Breast epithelium (tissue), 4 donors: ENCODE data around the gene SNAPC2. TPM values are rescaled to one million over a fixed set of nuclear protein-coding genes. Genes with fewer than 3 reads are reported as not detected.

ENCODE experiments used
- DNase-seq, 2 donors: peaks; one replicate each; pipeline ENCODE4 v3.0.0-alpha.2; 2019; ENCODE audit warnings: low spot score in 2 of 2
- H3K27ac ChIP-seq, 2 donors: fragments of 200-600 bp; sonication (generic) in 1 of 2; one replicate each; pipeline ENCODE4 v1.5.1; 2016 to 2019; ENCODE audit warnings: mild to moderate bottlenecking in 1 of 2
- H3K27me3 ChIP-seq, 2 donors: fragments of 200-600 bp; sonication (generic) in 1 of 2; one replicate each; pipeline versions ENCODE4 v1.5.1 to v1.6.0; 2017 to 2019; ENCODE audit warnings: control low read depth in 1 of 2, mild to moderate bottlenecking in 1 of 2
- H3K36me3 ChIP-seq: fragments of 200-600 bp; one replicate; pipeline ENCODE4 v1.5.1; 2019
- H3K4me1 ChIP-seq, 2 donors: fragments of 200-600 bp; sonication (generic); one replicate each; pipeline ENCODE4 v1.5.1; 2016 to 2019; ENCODE audit warnings: control low read depth in 1 of 2
- H3K4me3 ChIP-seq, 3 donors: fragments of 200-600 bp; sonication (generic); 1 replicate in 2 of 3; 2 replicates in 1 of 3; pipeline ENCODE4 v1.5.1; 2016 to 2019; ENCODE audit warnings: mild to moderate bottlenecking in 3 of 3, moderate library complexity in 2 of 3
- H3K9me3 ChIP-seq, 2 donors: fragments of 200-600 bp; sonication (generic) in 1 of 2; one replicate each; pipeline ENCODE4 v1.5.1; 2016 to 2019; ENCODE audit warnings: control low read depth in 1 of 2
- CTCF ChIP-seq, 3 donors: fragments of 450-650 bp; IDR thresholded peaks; one replicate each; pipeline ENCODE4 v1.5.1; 2016 to 2017; ENCODE audit warnings: antibody characterized with exemption in 3 of 3, mild to moderate bottlenecking in 3 of 3, moderate library complexity in 3 of 3
- POLR2A ChIP-seq: fragments of 450-650 bp; IDR thresholded peaks from one replicate; pipeline ENCODE4 v1.6.1; 2016; ENCODE audit warnings: antibody characterized with exemption, mild to moderate bottlenecking, moderate library complexity
- POLR2AphosphoS5 ChIP-seq, 3 donors: sonication (generic); formaldehyde crosslinking; IDR thresholded peaks; one replicate each; pipeline ENCODE4 v1.6.1; 2017; ENCODE audit warnings: antibody characterized with exemption in 3 of 3
- intact Hi-C: fragments of 100-400 bp; cut with DNase I; formaldehyde crosslinking; loops from one replicate; pipeline ENCODE4 v1.15.1; 2023; ENCODE audit warnings: low total_unique reads
- total RNA-seq, 3 donors: library from RNA; depleted of rRNA; stranded (reverse); fragments of >200 nt; gene quantifications; one replicate each; pipeline ENCODE4 v1.1.0, GENCODE V29; 2016

SNAPC2 gene
- total RNA-seq, 3 donors from 2014 or later: 13.8 to 14.8 (median 13.8) TPM

GRCh38 chr19:7932276-7932929 lies 12.3 kb downstream of the SNAPC2 start:
- no peak overlapping the region for H3K27ac ChIP-seq

GRCh38 chr19:7932930-7933300 lies 12.8 kb downstream of the SNAPC2 start:
- TF ChIP-seq CTCF (IDR thresholded peaks at IDR 0.05) (no peak), POLR2A (no peak), POLR2AphosphoS5 (IDR thresholded peaks at IDR 0.05) (no peak)
- no peak overlapping the region for H3K27ac ChIP-seq
- no peak for DNase-seq
- intact Hi-C loops: no loop called here
- no peak overlapping the region for H3K4me3 ChIP-seq
- H3K36me3 ChIP-seq: peaks cover 21% of the 10 kb centered on the region
- no peaks in the 10 kb centered on the region for H3K9me3 ChIP-seq
- peaks cover 2 to 12% of the 10 kb centered on the region in 2 donors for H3K4me1 ChIP-seq
- no peaks in the 10 kb centered on the region for H3K27me3 ChIP-seq

More at GRCh38 chr19:7932276-7932929, 12.3 kb downstream of the SNAPC2 start:
- Histone ChIP-seq H3K27me3 (no peaks in the 10 kb centered on the region), H3K36me3 (peaks cover 21% of the 10 kb centered on the region), H3K4me3 (no peak overlapping the region), H3K4me1 (peaks cover 7 to 16% of the 10 kb centered on the region in 2 donors), H3K9me3 (no peaks in the 10 kb centered on the region)
- no peak for TF ChIP-seq POLR2AphosphoS5 (IDR thresholded peaks at IDR 0.05)
- TF ChIP-seq CTCF (IDR thresholded peaks at IDR 0.05): no peak
- TF ChIP-seq POLR2A: no peak
- intact Hi-C loops: no loop called here
- DNase-seq: no peak

GRCh38 chr19:7933411-7933810 lies 13.3 kb downstream of the SNAPC2 start:
- Histone ChIP-seq H3K27ac (no peak overlapping the region), H3K9me3 (no peaks in the 10 kb centered on the region), H3K27me3 (no peaks in the 10 kb centered on the region), H3K4me1 (peaks cover 0 to 8% of the 10 kb centered on the region in 2 donors), H3K36me3 (peaks cover 21% of the 10 kb centered on the region), H3K4me3 (no peak overlapping the region)
- DNase-seq: no peak
- intact Hi-C loops: no loop called here
- TF ChIP-seq POLR2A (no peak), POLR2AphosphoS5 (IDR thresholded peaks at IDR 0.05) (no peak), CTCF (IDR thresholded peaks at IDR 0.05) (no peak)

GRCh38 chr19:7933828-7934725 lies 13.9 kb downstream of the SNAPC2 start:
- Histone ChIP-seq H3K9me3 (no peaks in the 10 kb centered on the region), H3K4me3 (no peak overlapping the region), H3K27me3 (no peaks in the 10 kb centered on the region), H3K4me1 (peaks cover 0 to 8% of the 10 kb centered on the region in 2 donors), H3K27ac (no peak overlapping the region), H3K36me3 (peaks cover 21% of the 10 kb centered on the region)
- DNase-seq: no peak
- TF ChIP-seq POLR2AphosphoS5 (IDR thresholded peaks at IDR 0.05) (no peak), POLR2A (no peak), CTCF (IDR thresholded peaks at IDR 0.05) (no peak)
- intact Hi-C loops: no loop called here

- no peak for DNase-seq
- H3K9me3 ChIP-seq: no peaks in the 10 kb centered on the region
- H3K27me3 ChIP-seq: no peaks in the 10 kb centered on the region
- no peak overlapping the region for H3K4me3 ChIP-seq
- H3K36me3 ChIP-seq: peaks cover 21% of the 10 kb centered on the region
- H3K4me1 ChIP-seq: peaks cover 0 to under 1% of the 10 kb centered on the region in 2 donors
- H3K27ac ChIP-seq: no peak overlapping the region
- no peak for TF ChIP-seq POLR2A
- TF ChIP-seq POLR2AphosphoS5 (IDR thresholded peaks at IDR 0.05): no peak
- TF ChIP-seq CTCF (IDR thresholded peaks at IDR 0.05): no peak
- intact Hi-C loops: no loop called here
Observed at GRCh38 chr19:7934766-7935165, 14.6 kb downstream of the SNAPC2 start.
